Astrocyte (in vitro differentiated cells and primary cell): ENCODE data around the gene MED9.
"Not testable (repeated sequence)": the region's sequence is repeated elsewhere in the genome, so short reads cannot be mapped to it uniquely, and the experiment has no call there.

Source experiments
- CTCF ChIP-seq: IDR thresholded peaks from 2 replicates; pipeline ENCODE4 v1.5.1; 2011; ENCODE audit warnings: low read depth, mild to moderate bottlenecking, inconsistent platforms, low read length, moderate library complexity; ENCODE audit not compliant: insufficient read depth
- EZH2 ChIP-seq: IDR thresholded peaks from 2 replicates; pipeline ENCODE4 v1.6.1; 2012; ENCODE audit warnings: mild to moderate bottlenecking, low read length, inconsistent platforms; ENCODE audit not compliant: insufficient read depth

GRCh38 chr17:17486416-17486815 lies 9.6 kb downstream of the MED9 start:
- not testable (repeated sequence) for TF ChIP-seq CTCF, EZH2
